ENCODE results near the gene SNF8.
A peak's percentile ranks its signal among the peaks of the same experiment; 100 is the strongest.

DNA sequence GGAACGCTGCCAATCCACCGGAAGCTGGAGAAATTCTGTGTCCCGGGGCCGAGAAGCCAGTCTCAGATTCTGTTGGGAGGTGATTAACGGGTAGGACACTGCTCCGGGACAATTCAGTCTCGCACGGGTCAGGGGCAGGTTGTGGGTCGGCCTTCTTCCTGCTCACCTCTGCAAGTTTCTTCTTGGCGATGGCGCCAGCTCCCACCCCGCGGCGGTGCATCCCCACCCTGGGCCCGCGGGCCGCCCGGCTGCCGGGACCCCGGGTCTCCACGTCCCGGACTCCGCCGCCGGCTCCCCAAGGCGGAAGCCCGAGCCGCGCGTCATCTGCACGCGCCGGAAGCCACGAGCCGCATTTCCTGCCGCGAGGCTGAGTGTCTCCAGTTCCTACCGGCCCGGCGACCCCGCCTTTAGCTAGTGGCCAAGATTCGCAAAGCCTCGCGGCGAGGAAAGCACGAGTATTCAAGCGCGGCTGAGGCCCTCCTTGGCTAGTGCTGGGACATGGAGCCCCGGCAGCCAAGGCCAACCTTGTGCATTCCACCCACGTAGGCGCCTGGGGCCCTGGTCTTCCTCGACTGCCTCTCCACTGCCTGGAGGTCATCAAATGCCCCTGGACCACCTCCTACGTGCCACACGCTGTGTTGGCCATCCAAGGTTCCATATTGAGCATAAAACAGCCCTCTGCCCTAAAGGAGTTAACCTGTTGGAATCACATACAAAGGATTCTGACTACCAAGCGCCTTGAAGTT, at the start of gene SNF8:
- TF ChIP-seq, protein P1, sequence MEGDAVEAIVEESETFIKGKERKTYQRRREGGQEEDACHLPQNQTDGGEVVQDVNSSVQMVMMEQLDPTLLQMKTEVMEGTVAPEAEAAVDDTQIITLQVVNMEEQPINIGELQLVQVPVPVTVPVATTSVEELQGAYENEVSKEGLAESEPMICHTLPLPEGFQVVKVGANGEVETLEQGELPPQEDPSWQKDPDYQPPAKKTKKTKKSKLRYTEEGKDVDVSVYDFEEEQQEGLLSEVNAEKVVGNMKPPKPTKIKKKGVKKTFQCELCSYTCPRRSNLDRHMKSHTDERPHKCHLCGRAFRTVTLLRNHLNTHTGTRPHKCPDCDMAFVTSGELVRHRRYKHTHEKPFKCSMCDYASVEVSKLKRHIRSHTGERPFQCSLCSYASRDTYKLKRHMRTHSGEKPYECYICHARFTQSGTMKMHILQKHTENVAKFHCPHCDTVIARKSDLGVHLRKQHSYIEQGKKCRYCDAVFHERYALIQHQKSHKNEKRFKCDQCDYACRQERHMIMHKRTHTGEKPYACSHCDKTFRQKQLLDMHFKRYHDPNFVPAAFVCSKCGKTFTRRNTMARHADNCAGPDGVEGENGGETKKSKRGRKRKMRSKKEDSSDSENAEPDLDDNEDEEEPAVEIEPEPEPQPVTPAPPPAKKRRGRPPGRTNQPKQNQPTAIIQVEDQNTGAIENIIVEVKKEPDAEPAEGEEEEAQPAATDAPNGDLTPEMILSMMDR (IDR thresholded peaks at IDR 0.05): no peak
- TF ChIP-seq POLR2A (IDR thresholded peaks at IDR 0.05): peak in 1 of 2 donors; percentile 77

Measured in suprapubic skin (tissue), 3 donors.